ENCODE measurements around the gene AGK. TPM values are rescaled to one million over a fixed set of nuclear protein-coding genes. Genes with fewer than 3 reads are reported as not detected.

AGK gene
- total and polyA plus RNA-seq, 7 donors, result 5.8 to 15.4 (median 9.0) TPM

DNA sequence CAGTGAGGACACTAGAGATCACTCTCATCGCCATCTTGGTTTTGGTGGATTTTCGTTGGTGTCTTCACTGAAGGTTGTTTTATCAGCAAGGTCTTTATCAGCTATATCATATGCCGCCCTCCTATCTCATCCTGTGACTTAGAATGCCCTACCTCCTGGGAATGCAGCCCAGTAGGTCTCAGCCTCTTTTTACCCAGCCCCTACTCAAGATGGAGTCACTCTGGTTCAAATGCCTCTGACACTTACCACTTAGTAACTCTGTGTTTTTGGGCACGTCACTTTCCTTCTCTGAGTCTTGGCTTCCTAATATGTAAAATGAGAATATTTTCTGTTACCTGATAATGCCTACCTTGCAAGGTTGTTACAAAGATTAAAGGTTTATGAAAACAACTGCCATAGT lies 37.7 kb downstream of the AGK start:
- 94 to 97% (median 95%) methylated on average over 4 of the region's 4 CpGs for WGBS, 3 donors
- DNase-seq, result no peak

DNA sequence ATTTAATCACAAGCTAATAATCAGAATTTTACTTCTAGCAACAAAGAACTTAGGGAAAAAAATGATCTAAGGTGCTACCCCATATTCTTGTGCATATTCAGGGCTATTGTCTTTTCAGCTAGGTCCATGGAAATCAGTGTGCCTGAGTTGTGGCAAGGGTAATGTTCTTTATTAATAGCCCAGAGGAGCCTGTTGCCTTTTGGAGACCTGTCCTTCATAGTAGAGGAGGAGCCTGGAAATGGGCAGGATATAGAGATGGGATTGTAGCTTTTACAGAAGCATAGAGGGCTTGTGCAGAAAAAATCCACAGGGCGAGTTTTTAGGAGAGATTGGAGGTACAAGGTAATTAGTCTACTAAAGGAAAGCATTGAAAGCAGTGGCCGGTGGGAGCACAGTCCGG lies 38.9 kb downstream of the AGK start:
- Histone ChIP-seq H3K9me3 (no peaks in the 10 kb centered on the region), H3K27ac (no peak overlapping the region), H3K4me3 (no peak overlapping the region), H3K4me1 (peaks cover 9% of the 10 kb centered on the region), H3K36me3 (ENCODE audit: insufficient read depth in 1 of 2, low read depth in 1 of 2) (peaks cover 0 to 14% of the 10 kb centered on the region in 2 donors), H3K27me3 (ENCODE audit: insufficient read depth in 3 of 3, low read length in 2 of 3) (no peaks in the 10 kb centered on the region)
- DNase-seq (no peak), ATAC-seq (no peak)
- TF ChIP-seq, protein P1, sequence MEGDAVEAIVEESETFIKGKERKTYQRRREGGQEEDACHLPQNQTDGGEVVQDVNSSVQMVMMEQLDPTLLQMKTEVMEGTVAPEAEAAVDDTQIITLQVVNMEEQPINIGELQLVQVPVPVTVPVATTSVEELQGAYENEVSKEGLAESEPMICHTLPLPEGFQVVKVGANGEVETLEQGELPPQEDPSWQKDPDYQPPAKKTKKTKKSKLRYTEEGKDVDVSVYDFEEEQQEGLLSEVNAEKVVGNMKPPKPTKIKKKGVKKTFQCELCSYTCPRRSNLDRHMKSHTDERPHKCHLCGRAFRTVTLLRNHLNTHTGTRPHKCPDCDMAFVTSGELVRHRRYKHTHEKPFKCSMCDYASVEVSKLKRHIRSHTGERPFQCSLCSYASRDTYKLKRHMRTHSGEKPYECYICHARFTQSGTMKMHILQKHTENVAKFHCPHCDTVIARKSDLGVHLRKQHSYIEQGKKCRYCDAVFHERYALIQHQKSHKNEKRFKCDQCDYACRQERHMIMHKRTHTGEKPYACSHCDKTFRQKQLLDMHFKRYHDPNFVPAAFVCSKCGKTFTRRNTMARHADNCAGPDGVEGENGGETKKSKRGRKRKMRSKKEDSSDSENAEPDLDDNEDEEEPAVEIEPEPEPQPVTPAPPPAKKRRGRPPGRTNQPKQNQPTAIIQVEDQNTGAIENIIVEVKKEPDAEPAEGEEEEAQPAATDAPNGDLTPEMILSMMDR (IDR thresholded peaks at IDR 0.05), result no peak
- WGBS, 3 donors, result 75 to 98% (median 96%) methylated on average over 3 of the region's 3 CpGs
- intact Hi-C loops (cut with DNase I), result no loop called here

More for the DNA sequence above, 37.7 kb downstream of the AGK start:
- no peak for ATAC-seq
- Histone ChIP-seq H3K36me3 (ENCODE audit: insufficient read depth in 1 of 2, low read depth in 1 of 2) (peaks cover 0 to 2% of the 10 kb centered on the region in 2 donors), H3K9me3 (no peaks in the 10 kb centered on the region), H3K4me3 (no peak overlapping the region), H3K4me1 (peaks cover 9% of the 10 kb centered on the region), H3K27me3 (ENCODE audit: insufficient read depth in 3 of 3, low read length in 2 of 3) (no peaks in the 10 kb centered on the region), H3K27ac (no peak overlapping the region)
- TF ChIP-seq, protein P1 (IDR thresholded peaks at IDR 0.05), result no peak
- intact Hi-C loops (cut with DNase I), result no loop called here

DNA sequence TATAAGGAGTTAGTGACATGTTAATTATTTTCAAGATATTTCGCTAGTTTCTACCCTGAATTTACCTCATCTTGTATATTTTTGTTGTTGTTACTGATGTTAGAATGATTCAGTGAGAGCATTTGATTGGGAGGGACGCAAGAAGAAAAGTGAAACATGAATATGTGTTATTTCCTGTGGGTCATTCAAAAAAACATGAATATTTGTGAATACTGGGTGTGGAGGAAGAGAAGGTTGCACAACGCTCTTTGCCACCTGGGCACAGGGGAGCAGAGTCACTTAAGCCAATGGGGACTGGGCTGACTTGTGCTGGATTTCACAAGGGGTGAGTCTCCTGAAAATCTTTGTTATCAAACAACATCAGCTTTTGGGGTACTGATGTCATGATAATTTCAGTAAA lies 39.5 kb downstream of the AGK start:
- intact Hi-C loops (cut with DNase I), result no loop called here
- Histone ChIP-seq H3K27me3 (ENCODE audit: insufficient read depth in 3 of 3, low read length in 2 of 3) (no peaks in the 10 kb centered on the region), H3K27ac (no peak overlapping the region), H3K4me3 (no peak overlapping the region), H3K4me1 (peaks cover 9% of the 10 kb centered on the region), H3K36me3 (ENCODE audit: insufficient read depth in 1 of 2, low read depth in 1 of 2) (peaks cover 0 to 20% of the 10 kb centered on the region in 2 donors), H3K9me3 (no peaks in the 10 kb centered on the region)
- DNase-seq, result no peak
- ATAC-seq, result no peak
- TF ChIP-seq, protein P1 (IDR thresholded peaks at IDR 0.05), result no peak
- WGBS, 3 donors, result 93 to 95% (median 93%) methylated on average over 3 of the region's 3 CpGs

DNA sequence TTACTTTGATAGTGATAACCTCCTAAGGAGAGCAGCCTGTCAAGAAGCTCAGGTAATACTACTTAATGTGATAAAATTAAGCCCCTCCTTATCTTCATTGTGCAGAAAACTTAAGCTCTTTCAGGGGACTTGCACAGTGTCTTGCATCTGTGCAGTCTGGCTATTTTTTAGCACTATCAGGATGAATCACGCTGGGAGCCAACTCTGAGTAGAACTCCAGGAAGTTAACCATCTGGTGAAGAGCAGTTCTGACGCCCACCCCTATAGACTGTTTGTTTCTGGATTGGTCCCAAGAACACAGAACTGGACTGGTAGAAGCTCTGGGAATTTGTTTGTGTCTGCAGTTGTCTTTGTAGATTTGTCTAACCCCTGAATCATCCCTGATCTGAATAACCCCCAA lies 41.9 kb downstream of the AGK start:
- Histone ChIP-seq H3K4me3 (no peak overlapping the region), H3K27ac (no peak overlapping the region), H3K9me3 (no peaks in the 10 kb centered on the region), H3K36me3 (ENCODE audit: insufficient read depth in 1 of 2, low read depth in 1 of 2) (peaks cover 0 to 38% of the 10 kb centered on the region in 2 donors), H3K4me1 (peaks cover 9% of the 10 kb centered on the region), H3K27me3 (ENCODE audit: insufficient read depth in 3 of 3, low read length in 2 of 3) (no peaks in the 10 kb centered on the region)
- TF ChIP-seq, protein P1 (IDR thresholded peaks at IDR 0.05), result no peak
- no peak for ATAC-seq
- DNase-seq, result no peak
- WGBS, 3 donors, result 36 to 43% (median 40%) methylated on average over 2 of the region's 2 CpGs
- intact Hi-C loops (cut with DNase I), result no loop called here

DNA sequence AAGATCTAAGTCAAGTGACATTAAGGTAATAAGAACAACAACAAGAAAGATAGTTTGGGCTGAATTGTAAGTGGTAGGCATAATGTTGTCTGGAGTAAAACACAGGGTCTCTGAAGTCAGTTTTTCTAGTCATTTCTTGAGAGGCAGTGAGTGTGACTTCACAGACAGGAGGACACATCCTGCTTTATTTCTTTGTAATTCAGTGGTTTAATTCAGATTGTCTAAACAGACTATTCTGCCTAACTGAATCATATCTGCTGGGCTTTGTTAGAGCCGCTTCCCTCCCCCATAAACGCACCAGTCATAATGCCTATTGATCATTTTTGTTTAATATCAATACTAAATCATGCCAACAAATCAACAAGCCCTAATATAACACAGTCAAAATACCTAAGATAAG lies 46.8 kb downstream of the AGK start:
- ATAC-seq, result no peak

More for the DNA sequence above, 46.8 kb downstream of the AGK start:
- no peaks in the 10 kb centered on the region for H3K4me1 ChIP-seq
- no peak overlapping the region for H3K4me3 ChIP-seq
- TF ChIP-seq, protein P1 (IDR thresholded peaks at IDR 0.05), result no peak
- intact Hi-C loops (cut with DNase I), result no loop called here
- peaks cover 3 to 68% of the 10 kb centered on the region in 2 donors for H3K36me3 ChIP-seq (ENCODE audit: insufficient read depth in 1 of 2, low read depth in 1 of 2)
- 91 to 100% (median 96%) methylated on average over 2 of the region's 2 CpGs for WGBS, 3 donors
- H3K27ac ChIP-seq, result no peak overlapping the region
- DNase-seq, result no peak
- no peaks in the 10 kb centered on the region for H3K9me3 ChIP-seq
- H3K27me3 ChIP-seq (ENCODE audit: insufficient read depth in 3 of 3, low read length in 2 of 3), result no peaks in the 10 kb centered on the region

All from psoas muscle (tissue), 8 donors.